GM19463 (cell line): ENCODE measurements around the gene FGD3.
"Not testable (repeated sequence)": the region's sequence is repeated elsewhere in the genome, so short reads cannot be mapped to it uniquely, and the experiment has no call there.

ENCODE experiments used
- ATAC-seq: cut with Tn5 transposase; IDR thresholded peaks from one replicate; pipeline ENCODE4 v1.9.1; 2021; ENCODE audit warnings: mild to moderate bottlenecking, moderate library complexity; ENCODE audit not compliant: unreplicated experiment

FGD3 gene, protein sequence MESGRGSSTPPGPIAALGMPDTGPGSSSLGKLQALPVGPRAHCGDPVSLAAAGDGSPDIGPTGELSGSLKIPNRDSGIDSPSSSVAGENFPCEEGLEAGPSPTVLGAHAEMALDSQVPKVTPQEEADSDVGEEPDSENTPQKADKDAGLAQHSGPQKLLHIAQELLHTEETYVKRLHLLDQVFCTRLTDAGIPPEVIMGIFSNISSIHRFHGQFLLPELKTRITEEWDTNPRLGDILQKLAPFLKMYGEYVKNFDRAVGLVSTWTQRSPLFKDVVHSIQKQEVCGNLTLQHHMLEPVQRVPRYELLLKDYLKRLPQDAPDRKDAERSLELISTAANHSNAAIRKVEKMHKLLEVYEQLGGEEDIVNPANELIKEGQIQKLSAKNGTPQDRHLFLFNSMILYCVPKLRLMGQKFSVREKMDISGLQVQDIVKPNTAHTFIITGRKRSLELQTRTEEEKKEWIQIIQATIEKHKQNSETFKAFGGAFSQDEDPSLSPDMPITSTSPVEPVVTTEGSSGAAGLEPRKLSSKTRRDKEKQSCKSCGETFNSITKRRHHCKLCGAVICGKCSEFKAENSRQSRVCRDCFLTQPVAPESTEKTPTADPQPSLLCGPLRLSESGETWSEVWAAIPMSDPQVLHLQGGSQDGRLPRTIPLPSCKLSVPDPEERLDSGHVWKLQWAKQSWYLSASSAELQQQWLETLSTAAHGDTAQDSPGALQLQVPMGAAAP

DNA sequence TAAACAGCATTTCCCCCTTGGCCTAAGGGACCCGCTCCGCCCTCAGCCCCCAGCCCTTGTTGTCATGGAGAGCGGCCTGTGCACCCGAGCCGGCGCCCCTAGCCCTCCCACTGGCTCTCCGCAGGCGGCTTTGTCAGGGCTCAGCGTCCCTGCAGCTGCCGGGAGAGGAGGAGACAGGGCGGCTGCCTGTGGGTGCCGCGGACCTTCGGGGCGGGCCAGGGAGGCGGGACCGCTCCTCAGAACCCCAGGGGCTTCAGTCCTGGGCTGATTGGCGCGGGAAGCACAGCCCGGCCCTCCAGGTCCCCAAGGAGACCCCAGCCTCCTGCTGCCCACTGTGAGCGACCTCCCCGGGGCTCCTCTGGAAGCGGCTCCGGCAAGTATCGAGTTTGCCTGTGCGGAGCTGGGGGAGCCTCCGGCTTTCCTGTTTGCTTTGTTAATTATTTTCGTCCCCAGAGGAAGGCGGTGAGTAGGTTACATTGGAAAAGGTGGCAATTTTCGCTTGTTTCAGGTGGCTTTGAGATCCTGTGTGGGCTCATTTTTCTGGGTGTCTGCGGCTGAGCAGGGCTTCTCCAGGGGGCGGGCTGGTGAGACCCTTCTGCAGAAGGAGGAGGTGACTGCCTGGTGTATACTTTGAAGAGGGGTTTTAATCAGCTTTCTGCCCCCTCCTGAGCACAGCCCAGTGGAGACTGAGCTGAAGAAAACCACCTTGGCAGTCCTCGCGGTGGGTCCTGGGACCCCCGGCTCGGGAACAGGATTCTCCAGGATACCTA is at the start of gene FGD3:
FGD3 (plus strand) TSS at position 256 of the 770 bp plus-strand sequence. CDS start 28,734 bp downstream, outside the sequence.
- no peak for ATAC-seq

GRCh38 chr9:92905137-92905536 is 42.2 kb upstream of the FGD3 start:
- ATAC-seq, result not testable (repeated sequence)

DNA sequence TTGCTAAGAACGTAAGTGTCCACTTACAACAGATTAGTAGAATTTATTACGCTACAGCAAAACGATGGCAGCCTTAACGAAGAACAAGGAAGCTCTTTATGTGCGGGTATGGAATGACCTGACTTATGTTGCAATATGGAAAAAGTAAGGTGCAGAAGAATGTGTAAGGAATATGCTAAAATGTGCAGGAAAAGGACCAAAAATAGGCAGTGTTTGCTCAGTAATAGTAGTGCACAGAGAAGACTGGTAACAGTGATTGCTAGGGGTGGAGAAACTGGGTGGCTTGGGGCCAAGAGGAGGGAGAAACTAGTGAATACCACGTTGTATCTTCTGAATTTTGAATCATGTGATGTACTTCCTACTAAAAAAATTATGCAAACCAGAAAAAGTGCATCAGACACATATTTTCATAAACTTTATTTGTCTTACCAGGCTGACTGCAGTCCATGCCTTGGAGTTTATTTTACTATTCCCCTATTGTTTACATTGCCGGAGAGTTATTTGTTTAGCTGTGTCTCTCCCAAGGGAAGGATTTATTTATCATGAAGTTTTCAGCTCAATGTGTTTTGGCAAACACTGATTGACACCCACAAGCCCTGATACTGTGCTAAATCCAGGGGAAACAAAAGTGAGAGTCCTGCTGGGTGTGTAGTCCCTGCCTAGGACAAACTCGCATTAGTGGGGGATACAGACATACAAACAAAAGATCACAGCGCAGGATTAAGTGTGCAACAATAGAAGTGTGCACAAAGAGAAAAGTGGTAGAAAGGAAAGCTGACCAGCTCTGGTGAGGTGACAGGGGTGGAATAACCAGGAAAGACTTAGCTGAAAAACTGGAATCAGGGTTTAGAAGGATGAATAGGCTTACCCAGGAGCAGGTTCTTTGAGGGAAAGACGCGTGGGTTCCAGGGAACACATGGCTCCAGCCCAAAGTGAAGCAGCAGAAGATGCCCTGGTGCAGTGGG is 35.5 kb upstream of the FGD3 start:
- ATAC-seq, result no peak

DNA sequence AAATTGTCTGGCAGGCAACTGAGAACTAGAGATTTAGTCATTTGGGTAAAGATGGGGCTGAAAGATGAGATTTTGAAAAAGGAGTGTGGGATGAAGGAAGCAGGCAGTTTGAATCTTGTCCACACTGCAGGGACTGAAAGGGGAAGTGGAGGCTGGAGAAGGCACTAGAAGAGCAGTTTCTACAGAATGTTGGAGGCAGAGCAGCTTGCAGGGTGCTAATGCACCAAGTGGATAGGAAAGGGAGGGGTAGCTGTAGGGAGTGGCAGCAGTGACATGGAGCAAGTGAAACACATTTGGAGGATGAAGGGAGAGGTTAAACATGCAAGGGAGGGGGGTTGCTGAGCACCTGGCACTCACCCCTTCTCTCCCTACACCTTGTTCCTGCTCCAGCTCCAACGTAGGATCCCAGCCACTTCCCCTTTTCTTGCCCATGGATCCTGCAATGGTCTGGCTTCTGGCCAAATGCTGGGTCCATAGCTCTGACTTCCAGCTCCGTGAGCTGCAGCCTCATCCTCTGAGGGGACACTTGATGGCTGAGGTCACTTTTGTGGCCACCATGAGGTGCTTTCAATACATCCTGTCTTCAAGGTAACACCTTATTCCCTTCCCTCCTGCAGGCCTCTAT is 30.0 kb upstream of the FGD3 start:
- no peak for ATAC-seq

DNA sequence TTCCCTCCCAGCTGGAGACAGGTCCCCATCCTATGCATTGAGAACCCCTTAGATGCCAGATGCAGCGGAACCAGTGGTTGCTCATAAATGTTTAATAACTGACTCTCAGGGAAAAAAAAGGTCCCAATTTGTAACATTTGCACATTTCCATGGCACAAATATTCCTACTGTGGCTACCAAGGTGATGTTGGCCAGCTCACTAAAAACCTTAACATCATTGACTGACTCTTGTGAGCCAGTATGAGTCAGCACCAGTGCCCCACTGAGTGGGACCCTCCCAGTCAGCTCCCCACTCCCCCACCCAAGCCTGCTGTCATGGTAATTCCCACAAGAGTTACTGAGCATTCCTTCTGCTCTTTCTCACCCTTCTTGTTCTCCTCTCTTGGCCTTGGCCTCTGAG is 26.9 kb upstream of the FGD3 start:
- no peak for ATAC-seq

DNA sequence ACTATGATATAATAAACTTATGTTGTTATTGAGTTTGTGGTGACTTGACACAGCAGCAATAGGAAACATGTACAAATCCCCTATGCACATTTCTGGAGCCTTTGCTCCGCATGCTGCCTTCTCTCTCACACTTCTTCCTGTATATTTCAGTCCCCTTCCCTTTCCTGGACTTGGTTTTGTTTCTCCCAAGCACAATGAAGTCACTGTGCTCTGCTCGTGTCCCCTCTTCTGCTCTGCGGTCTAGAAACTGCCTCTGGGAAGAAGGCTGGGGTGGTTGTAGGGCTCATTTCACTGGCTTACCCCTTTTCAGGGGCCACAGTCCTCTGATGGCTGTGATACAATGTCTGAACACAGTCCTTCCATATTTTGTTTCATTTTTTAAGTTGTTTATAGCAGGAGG is 15.7 kb upstream of the FGD3 start:
- no peak for ATAC-seq

DNA sequence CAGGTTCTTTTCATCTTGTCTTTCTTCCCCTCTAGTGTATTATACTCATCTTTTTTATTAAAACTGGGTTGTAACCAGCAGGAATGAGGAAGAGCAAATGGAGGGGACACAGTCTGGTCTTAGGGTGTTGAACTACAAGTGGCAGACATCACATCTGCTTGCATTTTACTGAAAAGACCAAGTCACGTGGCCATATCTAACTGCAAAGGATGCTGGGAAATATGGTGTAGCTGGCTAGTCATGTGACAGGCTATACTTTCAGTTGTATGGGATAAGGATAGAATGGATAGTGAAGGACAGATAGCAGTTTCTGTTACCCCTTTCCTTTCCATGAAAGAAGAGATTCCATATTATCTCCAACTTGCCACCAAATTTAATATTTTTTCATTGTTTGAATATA is 13.0 kb upstream of the FGD3 start:
- ATAC-seq, result no peak

DNA sequence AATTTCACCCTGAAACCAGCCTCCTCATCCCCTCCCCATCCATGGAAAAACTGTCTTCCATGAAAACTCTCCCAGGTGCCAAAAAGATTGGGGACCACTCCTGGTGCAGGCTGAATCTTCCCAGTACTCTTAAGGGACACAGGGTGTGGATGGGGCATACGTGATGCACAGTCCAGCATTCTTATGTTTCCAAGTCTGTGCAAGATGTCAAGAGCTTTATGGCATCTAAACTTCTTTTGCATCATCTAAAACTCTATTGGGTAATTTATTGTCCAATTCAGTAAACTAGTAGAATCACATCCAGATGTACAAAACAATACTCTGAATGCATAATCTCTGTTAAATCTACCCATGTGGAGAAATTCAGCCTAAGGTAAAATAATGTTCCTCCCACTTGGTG is 9.3 kb upstream of the FGD3 start:
- ATAC-seq, result no peak

DNA sequence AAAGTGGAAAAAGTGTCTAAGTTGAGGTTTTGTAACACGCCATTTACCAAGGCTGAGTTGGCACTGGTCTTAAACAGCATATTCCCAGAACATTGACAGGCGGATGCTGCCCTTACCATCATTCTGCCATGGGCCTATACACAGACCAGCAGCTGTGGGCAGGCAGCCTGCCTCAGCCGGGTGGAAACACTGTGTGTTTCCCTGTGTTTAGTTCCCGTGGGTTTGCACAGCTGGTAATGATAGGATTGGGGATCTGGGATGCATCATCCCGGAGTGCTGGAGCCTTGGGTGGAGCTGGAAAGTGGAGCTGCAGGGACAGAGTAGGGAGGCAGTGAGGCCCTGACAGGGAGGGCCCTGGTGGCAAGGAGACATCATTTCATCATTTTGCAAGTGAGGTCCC is 5.5 kb upstream of the FGD3 start:
- ATAC-seq, result no peak

- no peak for ATAC-seq
Measured at GRCh38 chr9:92942688-92943616, 4.4 kb upstream of the FGD3 start.

- ATAC-seq, result no peak
Measured at GRCh38 chr9:92944921-92945320, 2.4 kb upstream of the FGD3 start.

DNA sequence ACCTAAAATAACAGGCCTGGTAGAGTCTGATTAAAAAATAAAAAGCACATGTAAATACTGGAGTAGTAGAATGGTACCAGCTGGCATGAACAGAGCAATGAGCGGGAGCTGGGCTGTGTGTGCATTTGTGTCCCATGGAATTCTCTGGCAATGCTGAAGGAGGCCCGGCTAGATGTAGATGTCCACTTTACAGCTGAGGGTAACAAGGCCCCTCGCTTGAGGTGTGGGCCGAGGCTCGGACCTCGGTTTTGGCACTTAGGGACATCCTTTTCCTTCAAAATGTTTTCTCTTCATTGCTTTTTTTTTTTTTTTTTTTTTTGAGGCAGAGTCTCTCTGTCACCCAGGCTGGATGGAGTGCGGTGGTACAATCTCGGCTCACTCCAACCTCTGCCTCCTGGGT is 1.5 kb upstream of the FGD3 start:
- ATAC-seq, result no peak

GRCh38 chr9:92948038-92948534 is 763 bp downstream of the FGD3 start:
- no peak for ATAC-seq

GRCh38 chr9:92948632-92949031 is 1.3 kb downstream of the FGD3 start:
- no peak for ATAC-seq

- no peak for ATAC-seq
Measured at GRCh38 chr9:92949266-92949982, 2.1 kb downstream of the FGD3 start.

- ATAC-seq, result no peak
Measured at GRCh38 chr9:92950359-92950955, 3.1 kb downstream of the FGD3 start.

DNA sequence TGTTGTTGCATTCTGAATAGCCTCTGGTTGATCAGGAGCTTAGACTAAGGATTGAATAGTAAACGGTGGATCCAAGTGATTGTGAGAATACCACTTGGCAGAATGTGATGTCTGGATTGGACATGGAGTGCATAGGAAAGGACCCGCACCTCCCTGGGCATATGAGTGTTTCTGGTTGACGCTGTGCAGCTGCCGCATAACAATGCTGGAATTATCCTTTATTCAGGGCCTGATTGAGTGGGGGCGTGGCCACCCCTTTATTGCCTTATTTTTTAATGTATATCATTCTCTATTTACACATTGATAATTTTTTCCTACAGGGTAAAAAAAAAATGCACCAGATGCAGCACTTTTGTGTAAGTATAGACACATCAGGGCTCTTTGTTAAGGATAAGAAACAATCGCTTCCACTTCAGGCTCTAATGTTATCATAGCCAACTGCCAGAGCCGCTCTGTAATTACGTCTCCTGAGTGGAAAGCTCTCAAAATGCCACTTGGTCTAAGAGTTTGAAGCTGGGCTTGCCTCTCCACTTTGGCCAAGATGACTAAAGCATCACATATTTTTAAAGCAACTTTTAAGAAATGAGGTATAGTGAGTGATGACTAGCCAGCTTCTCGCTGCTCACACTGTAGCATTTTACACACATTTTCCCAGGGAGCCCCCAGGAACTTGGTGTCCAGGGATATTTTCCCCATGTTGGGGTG is 5.7 kb downstream of the FGD3 start:
- ATAC-seq, result no peak
